K562 treated with DMSO at 1 percent for 4 hours (cell line): Measurements from ENCODE around the gene APOL4. TPM values are rescaled to one million over a fixed set of nuclear protein-coding genes. Genes with fewer than 3 reads are reported as not detected.

ENCODE experiments used
- total RNA-seq: library from RNA; unstranded; fragments of 300-600 nt; gene quantifications from 2 replicates; pipeline ENCODE4 v1.2.3, GENCODE V29; 2022; ENCODE audit not compliant: insufficient read depth

APOL4 gene
- 13.9 and 15.6 TPM in 2 replicates for total RNA-seq

GRCh38 chr22:36201630-36202319 is at the start of gene APOL4:
Gene APOL4, minus strand, starts transcription at chr22:36201809. Its CDS starts 75 bp downstream, at chr22:36201734.

GRCh38 chr22:36239401-36240171 is 38.0 kb upstream of the APOL4 start, which contains the start of gene APOL2:
Gene APOL2, minus strand, starts transcription at chr22:36239527. Its CDS starts 6,365 bp downstream, at chr22:36233162.

GRCh38 chr22:36160499-36160942 is 41.1 kb downstream of the APOL4 start, which contains the start of gene APOL3:
Gene APOL3, minus strand, starts transcription at chr22:36160755. Its CDS starts 11,700 bp downstream, at chr22:36149055.

Other genes with a start within 250 kb of the APOL4 start
- gene RBFOX2, start 173.0 kb downstream of the APOL4 start, total RNA-seq: 18.2 and 22.6 TPM in 2 replicates
- gene APOL3, start 41.1 kb downstream of the APOL4 start, total RNA-seq: 1.9 and 2.8 TPM in 2 replicates
- gene APOL2, start 37.7 kb upstream of the APOL4 start, total RNA-seq: 9.5 and 15.3 TPM in 2 replicates
- 32.2 and 44.1 TPM in 2 replicates for gene APOL1, start 51.3 kb upstream of the APOL4 start, total RNA-seq
- gene MYH9, start 186.2 kb upstream of the APOL4 start, total RNA-seq: 73.8 and 83.7 TPM in 2 replicates